MM.1S (cell line): Measurements from ENCODE around the gene RUFY4.

Source experiments
- EZH2 ChIP-seq: fragments of 300-600 bp; sonication (generic); optimal IDR thresholded peaks from 2 replicates; pipeline ENCODE3; 2017; ENCODE audit warnings: low read depth, mild to moderate bottlenecking, antibody characterized with exemption, low read length, mixed read lengths
- TF ChIP-seq, protein P1 (sequence below): fragments of 300-600 bp; sonication (generic); IDR thresholded peaks from 2 replicates; pipeline ENCODE4 v1.5.1; 2016; ENCODE audit warnings: antibody characterized with exemption, low read length, mixed read lengths

DNA sequence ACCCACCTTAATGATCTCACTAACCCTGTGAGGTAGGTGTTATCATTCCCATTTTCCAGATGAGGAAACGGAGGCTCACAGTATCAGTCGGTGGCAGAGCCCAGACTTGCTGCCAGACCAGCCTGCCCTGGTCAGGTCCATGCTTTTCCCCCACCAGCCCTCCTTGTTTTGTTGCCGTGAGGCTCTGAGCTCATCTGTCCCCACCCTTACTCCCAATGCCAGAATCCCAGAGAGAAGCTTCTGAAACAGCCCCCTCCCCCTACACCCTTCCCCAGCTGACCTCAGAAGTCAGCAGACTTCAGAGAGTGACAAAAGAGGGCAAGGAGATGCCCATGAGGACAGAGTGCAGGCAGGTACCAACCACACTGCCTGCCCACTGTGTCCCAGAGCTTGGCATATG is 45.4 kb upstream of the RUFY4 start:
- TF ChIP-seq, protein P1, sequence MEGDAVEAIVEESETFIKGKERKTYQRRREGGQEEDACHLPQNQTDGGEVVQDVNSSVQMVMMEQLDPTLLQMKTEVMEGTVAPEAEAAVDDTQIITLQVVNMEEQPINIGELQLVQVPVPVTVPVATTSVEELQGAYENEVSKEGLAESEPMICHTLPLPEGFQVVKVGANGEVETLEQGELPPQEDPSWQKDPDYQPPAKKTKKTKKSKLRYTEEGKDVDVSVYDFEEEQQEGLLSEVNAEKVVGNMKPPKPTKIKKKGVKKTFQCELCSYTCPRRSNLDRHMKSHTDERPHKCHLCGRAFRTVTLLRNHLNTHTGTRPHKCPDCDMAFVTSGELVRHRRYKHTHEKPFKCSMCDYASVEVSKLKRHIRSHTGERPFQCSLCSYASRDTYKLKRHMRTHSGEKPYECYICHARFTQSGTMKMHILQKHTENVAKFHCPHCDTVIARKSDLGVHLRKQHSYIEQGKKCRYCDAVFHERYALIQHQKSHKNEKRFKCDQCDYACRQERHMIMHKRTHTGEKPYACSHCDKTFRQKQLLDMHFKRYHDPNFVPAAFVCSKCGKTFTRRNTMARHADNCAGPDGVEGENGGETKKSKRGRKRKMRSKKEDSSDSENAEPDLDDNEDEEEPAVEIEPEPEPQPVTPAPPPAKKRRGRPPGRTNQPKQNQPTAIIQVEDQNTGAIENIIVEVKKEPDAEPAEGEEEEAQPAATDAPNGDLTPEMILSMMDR: no peak
- no peak for TF ChIP-seq EZH2
